HG03520 (cell line): ENCODE measurements around the gene STOML2.
A peak's percentile ranks its signal among the peaks of the same experiment; 100 is the strongest.

ENCODE experiments used
- ATAC-seq: cut with Tn5 transposase; IDR thresholded peaks from one replicate; pipeline ENCODE4 v1.9.1; 2021; ENCODE audit warnings: mild to moderate bottlenecking, moderate library complexity; ENCODE audit not compliant: unreplicated experiment

Gene STOML2

GRCh38 chr9:35107297-35108290 lies 4.7 kb upstream of the STOML2 start:
- ATAC-seq, result no peak

- ATAC-seq, result no peak
Observed at GRCh38 chr9:35106343-35106730, 3.4 kb upstream of the STOML2 start.

GRCh38 chr9:35105571-35106342 lies 2.8 kb upstream of the STOML2 start:
- no peak for ATAC-seq

GRCh38 chr9:35105126-35105525 lies 2.2 kb upstream of the STOML2 start:
- no peak for ATAC-seq

GRCh38 chr9:35104586-35104985 lies 1.7 kb upstream of the STOML2 start:
- ATAC-seq, result no peak

- ATAC-seq, result no peak
Observed at GRCh38 chr9:35103660-35104191, 795 bp upstream of the STOML2 start.

- ATAC-seq, result no peak
Observed at GRCh38 chr9:35102465-35102768, 514 bp downstream of the STOML2 start.

- no peak for ATAC-seq
Observed at GRCh38 chr9:35097573-35097972, 5.4 kb downstream of the STOML2 start.

GRCh38 chr9:35096035-35096849 lies 6.7 kb downstream of the STOML2 start, which contains the start of gene PIGO:
Gene PIGO (minus strand): TSS chr9:35096591. CDS start chr9:35095565, 1,026 bp downstream.
- peak; percentile 90 for ATAC-seq

GRCh38 chr9:35091536-35091935 lies 11.4 kb downstream of the STOML2 start:
- no peak for ATAC-seq

GRCh38 chr9:35089434-35089833 lies 13.5 kb downstream of the STOML2 start:
- ATAC-seq, result no peak

GRCh38 chr9:35085078-35085477 lies 17.9 kb downstream of the STOML2 start:
- ATAC-seq, result no peak

GRCh38 chr9:35079426-35080341 lies 23.2 kb downstream of the STOML2 start, which contains the start of gene FANCG:
Gene FANCG (minus strand): TSS chr9:35079942. CDS start chr9:35079524, 418 bp downstream.
- ATAC-seq, result peak; percentile 92

GRCh38 chr9:35079041-35079425 lies 23.9 kb downstream of the STOML2 start:
- no peak for ATAC-seq

GRCh38 chr9:35078066-35078465 lies 24.9 kb downstream of the STOML2 start:
- no peak for ATAC-seq

- ATAC-seq, result no peak
Observed at GRCh38 chr9:35076848-35077247, 26.1 kb downstream of the STOML2 start.

- no peak for ATAC-seq
Observed at GRCh38 chr9:35075358-35075757, 27.6 kb downstream of the STOML2 start.

- no peak for ATAC-seq
Observed at GRCh38 chr9:35074791-35075190, 28.1 kb downstream of the STOML2 start.

- no peak for ATAC-seq
Observed at GRCh38 chr9:35074141-35074540, 28.8 kb downstream of the STOML2 start.

GRCh38 chr9:35073279-35073612 lies 29.7 kb downstream of the STOML2 start:
- ATAC-seq, result no peak
